K562 (cell line): ENCODE results near the gene IL1RL1.

ENCODE experiments used
- AFF4 ChIP-seq: sonication (generic); formaldehyde crosslinking; IDR thresholded peaks from 2 replicates; pipeline ENCODE4 v1.8.0; 2023; ENCODE audit warnings: mild to moderate bottlenecking, missing genetic modification reagents
- POLR2A ChIP-seq: fragments of 450-650 bp; conservative IDR thresholded peaks from 2 replicates; pipeline ENCODE4 v1.6.1; 2016
- POLR2AphosphoS5 ChIP-seq: IDR thresholded peaks from 2 replicates; pipeline ENCODE4 v1.6.1; 2011; ENCODE audit warnings: mild to moderate bottlenecking, low read depth, low read length, moderate library complexity; ENCODE audit not compliant: control insufficient read depth, insufficient read depth
- RAD21 ChIP-seq, 2 experiments: fragments of 250-450 bp in 1 of 2; fragments of 450-650 bp in 1 of 2; sonication (Bioruptor Pico) in 1 of 2; formaldehyde crosslinking in 1 of 2; IDR thresholded peaks in 1 of 2; conservative IDR thresholded peaks in 1 of 2; 2 replicates each; pipeline versions ENCODE4 v1.4.0 to v1.8.0; 2020 to 2022; ENCODE audit warnings: mild to moderate bottlenecking in 2 of 2, moderate library complexity in 1 of 2
- ZNF507 ChIP-seq: conservative IDR thresholded peaks from 2 replicates; pipeline ENCODE4 v1.6.1; 2017; ENCODE audit warnings: missing genetic modification characterization, missing compliant biosample characterization
- TF ChIP-seq, protein P1 (sequence below): sonication (generic); formaldehyde crosslinking; IDR thresholded peaks from 2 replicates; pipeline ENCODE4 v1.8.0; 2022; ENCODE audit warnings: mild to moderate bottlenecking, missing genetic modification reagents, borderline replicate concordance
- TF ChIP-seq, protein P2 (sequence below), 3 experiments: IDR thresholded peaks in 2 of 3; conservative IDR thresholded peaks in 1 of 3; 2 replicates each; pipeline ENCODE4 v1.5.1; 2011 to 2012; ENCODE audit warnings: low read length in 3 of 3, mild to moderate bottlenecking in 3 of 3, control low read depth in 2 of 3, improper control_type of control experiment in 1 of 3, inconsistent platforms in 1 of 3, low read depth in 1 of 3, mixed read lengths in 1 of 3, moderate library complexity in 1 of 3; ENCODE audit not compliant: insufficient read depth in 2 of 3
- TF ChIP-seq, protein P3 (sequence below), 2 experiments: fragments of 450-650 bp in 1 of 2; sonication (generic) in 1 of 2; formaldehyde crosslinking; conservative IDR thresholded peaks; 2 replicates each; pipeline versions ENCODE4 v1.4.0 to v1.8.1; 2020 to 2022; ENCODE audit warnings: mild to moderate bottlenecking in 1 of 2, missing genetic modification reagents in 1 of 2
- TF ChIP-seq, protein P4 (sequence below): fragments of 450-650 bp; IDR thresholded peaks from 2 replicates; pipeline ENCODE4 v1.6.1; 2016; ENCODE audit warnings: low read depth, mild to moderate bottlenecking, moderate library complexity

- TF ChIP-seq, protein P1, sequence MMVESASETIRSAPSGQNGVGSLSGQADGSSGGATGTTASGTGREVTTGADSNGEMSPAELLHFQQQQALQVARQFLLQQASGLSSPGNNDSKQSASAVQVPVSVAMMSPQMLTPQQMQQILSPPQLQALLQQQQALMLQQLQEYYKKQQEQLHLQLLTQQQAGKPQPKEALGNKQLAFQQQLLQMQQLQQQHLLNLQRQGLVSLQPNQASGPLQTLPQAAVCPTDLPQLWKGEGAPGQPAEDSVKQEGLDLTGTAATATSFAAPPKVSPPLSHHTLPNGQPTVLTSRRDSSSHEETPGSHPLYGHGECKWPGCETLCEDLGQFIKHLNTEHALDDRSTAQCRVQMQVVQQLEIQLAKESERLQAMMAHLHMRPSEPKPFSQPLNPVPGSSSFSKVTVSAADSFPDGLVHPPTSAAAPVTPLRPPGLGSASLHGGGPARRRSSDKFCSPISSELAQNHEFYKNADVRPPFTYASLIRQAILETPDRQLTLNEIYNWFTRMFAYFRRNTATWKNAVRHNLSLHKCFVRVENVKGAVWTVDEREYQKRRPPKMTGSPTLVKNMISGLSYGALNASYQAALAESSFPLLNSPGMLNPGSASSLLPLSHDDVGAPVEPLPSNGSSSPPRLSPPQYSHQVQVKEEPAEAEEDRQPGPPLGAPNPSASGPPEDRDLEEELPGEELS: no peak
- TF ChIP-seq, protein P2, sequence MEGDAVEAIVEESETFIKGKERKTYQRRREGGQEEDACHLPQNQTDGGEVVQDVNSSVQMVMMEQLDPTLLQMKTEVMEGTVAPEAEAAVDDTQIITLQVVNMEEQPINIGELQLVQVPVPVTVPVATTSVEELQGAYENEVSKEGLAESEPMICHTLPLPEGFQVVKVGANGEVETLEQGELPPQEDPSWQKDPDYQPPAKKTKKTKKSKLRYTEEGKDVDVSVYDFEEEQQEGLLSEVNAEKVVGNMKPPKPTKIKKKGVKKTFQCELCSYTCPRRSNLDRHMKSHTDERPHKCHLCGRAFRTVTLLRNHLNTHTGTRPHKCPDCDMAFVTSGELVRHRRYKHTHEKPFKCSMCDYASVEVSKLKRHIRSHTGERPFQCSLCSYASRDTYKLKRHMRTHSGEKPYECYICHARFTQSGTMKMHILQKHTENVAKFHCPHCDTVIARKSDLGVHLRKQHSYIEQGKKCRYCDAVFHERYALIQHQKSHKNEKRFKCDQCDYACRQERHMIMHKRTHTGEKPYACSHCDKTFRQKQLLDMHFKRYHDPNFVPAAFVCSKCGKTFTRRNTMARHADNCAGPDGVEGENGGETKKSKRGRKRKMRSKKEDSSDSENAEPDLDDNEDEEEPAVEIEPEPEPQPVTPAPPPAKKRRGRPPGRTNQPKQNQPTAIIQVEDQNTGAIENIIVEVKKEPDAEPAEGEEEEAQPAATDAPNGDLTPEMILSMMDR (IDR thresholded peaks at IDR 0.05 in 2 of 3, conservative IDR thresholded peaks at IDR 0.05 in 1 of 3; ENCODE audit: insufficient read depth in 2 of 3, low read depth in 1 of 3, low read length in 3 of 3): no peak
- TF ChIP-seq POLR2A (no peak), ZNF507 (tag) (no peak), POLR2AphosphoS5 (no peak), RAD21 (CRISPR knock-in tag; conservative IDR thresholded peaks at IDR 0.05 in 1 of 2, IDR thresholded peaks at IDR 0.05 in 1 of 2) (no peak), AFF4 (CRISPR knock-in tag) (no peak)
- TF ChIP-seq, protein P3, sequence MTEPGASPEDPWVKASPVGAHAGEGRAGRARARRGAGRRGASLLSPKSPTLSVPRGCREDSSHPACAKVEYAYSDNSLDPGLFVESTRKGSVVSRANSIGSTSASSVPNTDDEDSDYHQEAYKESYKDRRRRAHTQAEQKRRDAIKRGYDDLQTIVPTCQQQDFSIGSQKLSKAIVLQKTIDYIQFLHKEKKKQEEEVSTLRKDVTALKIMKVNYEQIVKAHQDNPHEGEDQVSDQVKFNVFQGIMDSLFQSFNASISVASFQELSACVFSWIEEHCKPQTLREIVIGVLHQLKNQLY (CRISPR knock-in tag; conservative IDR thresholded peaks at IDR 0.05): no peak
- TF ChIP-seq, protein P4, sequence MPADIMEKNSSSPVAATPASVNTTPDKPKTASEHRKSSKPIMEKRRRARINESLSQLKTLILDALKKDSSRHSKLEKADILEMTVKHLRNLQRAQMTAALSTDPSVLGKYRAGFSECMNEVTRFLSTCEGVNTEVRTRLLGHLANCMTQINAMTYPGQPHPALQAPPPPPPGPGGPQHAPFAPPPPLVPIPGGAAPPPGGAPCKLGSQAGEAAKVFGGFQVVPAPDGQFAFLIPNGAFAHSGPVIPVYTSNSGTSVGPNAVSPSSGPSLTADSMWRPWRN: no peak
Observed at GRCh38 chr2:102334486-102334885, 23.1 kb downstream of the IL1RL1 start.
